Left ventricle myocardium inferior (tissue), 1 donor: ENCODE data around the gene ZNF724. TPM values are rescaled to one million over a fixed set of nuclear protein-coding genes. Genes with fewer than 3 reads are reported as not detected.

Source experiments
- DNase-seq: peaks from one replicate; pipeline ENCODE4 v3.0.0-alpha.2; 2020
- H3K27ac ChIP-seq: fragments of 200-600 bp; replicated peaks from 2 replicates; pipeline ENCODE4 v1.8.0; 2021
- H3K27me3 ChIP-seq: fragments of 200-600 bp; 2 replicates; pipeline ENCODE4 v1.8.0; 2021; ENCODE audit warnings: low read depth
- H3K36me3 ChIP-seq: fragments of 200-600 bp; 2 replicates; pipeline ENCODE4 v1.8.0; 2021
- H3K4me1 ChIP-seq: fragments of 200-600 bp; 2 replicates; pipeline ENCODE4 v1.8.0; 2021
- H3K4me3 ChIP-seq: fragments of 200-600 bp; 2 replicates; pipeline ENCODE4 v1.8.0; 2021; ENCODE audit warnings: mild to moderate bottlenecking, moderate library complexity
- H3K9me3 ChIP-seq: fragments of 200-600 bp; replicated peaks from 2 replicates; pipeline ENCODE4 v1.8.0; 2021
- CTCF ChIP-seq: fragments of 200-600 bp; IDR thresholded peaks from 2 replicates; pipeline ENCODE4 v1.8.0; 2021; ENCODE audit warnings: antibody characterized with exemption, mild to moderate bottlenecking, borderline replicate concordance
- intact Hi-C: fragments of 100-400 bp; cut with micrococcal nuclease; formaldehyde crosslinking; loops from one replicate; pipeline ENCODE4 v1.11.0; 2022
- total RNA-seq: library from RNA; stranded (reverse); fragmentation: NEBNext Ultra II Directional; extraction: Animal tissue kit (Norgen Biotek cat#: 25700); gene quantifications from one replicate; pipeline ENCODE4 v1.2.1, GENCODE V29; 2021
- donor health status: DM: no; HTN: yes; CAD: no; lungs with severe emphysema.

Gene ZNF724
- total RNA-seq, 1 donor from 2014 or later: 1.9 TPM

- Histone ChIP-seq H3K4me3 (no peak overlapping the region), H3K9me3 (peaks cover 100% of the 10 kb centered on the region), H3K4me1 (no peaks in the 10 kb centered on the region), H3K36me3 (peaks cover 91% of the 10 kb centered on the region), H3K27ac (no peak overlapping the region), H3K27me3 (no peaks in the 10 kb centered on the region)
- no peak for TF ChIP-seq CTCF
- intact Hi-C loops: no loop called here
- DNase-seq: no peak
Measured at GRCh38 chr19:23222998-23223652, 27.1 kb downstream of the ZNF724 start.

- peaks cover 4% of the 10 kb centered on the region for H3K27me3 ChIP-seq
- intact Hi-C loops: no loop called here
- no peaks in the 10 kb centered on the region for H3K36me3 ChIP-seq
- DNase-seq: peak; percentile 18
- TF ChIP-seq CTCF: no peak
- H3K4me3 ChIP-seq: peak overlapping the region; percentile 53
- peak overlapping the region; percentile 17 for H3K27ac ChIP-seq
- H3K4me1 ChIP-seq: no peaks in the 10 kb centered on the region
- peaks cover 27% of the 10 kb centered on the region for H3K9me3 ChIP-seq
Measured at GRCh38 chr19:23203841-23204344, 46.3 kb downstream of the ZNF724 start.

- Histone ChIP-seq H3K27me3 (no peaks in the 10 kb centered on the region), H3K4me1 (no peaks in the 10 kb centered on the region), H3K27ac (no peak overlapping the region), H3K9me3 (peaks cover 5% of the 10 kb centered on the region), H3K4me3 (no peak overlapping the region), H3K36me3 (no peaks in the 10 kb centered on the region)
- intact Hi-C loops: no loop called here
- no peak for TF ChIP-seq CTCF
- DNase-seq: no peak
Measured at GRCh38 chr19:23190341-23190740, 59.9 kb downstream of the ZNF724 start.

- intact Hi-C loops: no loop called here
- no peak overlapping the region for H3K27ac ChIP-seq
- no peak for DNase-seq
- no peaks in the 10 kb centered on the region for H3K4me1 ChIP-seq
- H3K27me3 ChIP-seq: no peaks in the 10 kb centered on the region
- H3K36me3 ChIP-seq: no peaks in the 10 kb centered on the region
- no peak for TF ChIP-seq CTCF
- H3K9me3 ChIP-seq: no peaks in the 10 kb centered on the region
- no peak overlapping the region for H3K4me3 ChIP-seq
Measured at GRCh38 chr19:23183251-23183650, 66.9 kb downstream of the ZNF724 start.

Other genes with a start within 250 kb of the ZNF724 start
- gene ZNF728, start 247.2 kb downstream of the ZNF724 start, total RNA-seq: 5.6 TPM
- gene ZNF730, start 133.4 kb downstream of the ZNF724 start, total RNA-seq: 0.22 TPM
- gene ZNF91, start 145.1 kb upstream of the ZNF724 start, total RNA-seq: 101 TPM